ENCODE results near the gene MFRP.

- TF ChIP-seq POLR2A (IDR thresholded peaks at IDR 0.05), result no peak
- TF ChIP-seq, protein P1, sequence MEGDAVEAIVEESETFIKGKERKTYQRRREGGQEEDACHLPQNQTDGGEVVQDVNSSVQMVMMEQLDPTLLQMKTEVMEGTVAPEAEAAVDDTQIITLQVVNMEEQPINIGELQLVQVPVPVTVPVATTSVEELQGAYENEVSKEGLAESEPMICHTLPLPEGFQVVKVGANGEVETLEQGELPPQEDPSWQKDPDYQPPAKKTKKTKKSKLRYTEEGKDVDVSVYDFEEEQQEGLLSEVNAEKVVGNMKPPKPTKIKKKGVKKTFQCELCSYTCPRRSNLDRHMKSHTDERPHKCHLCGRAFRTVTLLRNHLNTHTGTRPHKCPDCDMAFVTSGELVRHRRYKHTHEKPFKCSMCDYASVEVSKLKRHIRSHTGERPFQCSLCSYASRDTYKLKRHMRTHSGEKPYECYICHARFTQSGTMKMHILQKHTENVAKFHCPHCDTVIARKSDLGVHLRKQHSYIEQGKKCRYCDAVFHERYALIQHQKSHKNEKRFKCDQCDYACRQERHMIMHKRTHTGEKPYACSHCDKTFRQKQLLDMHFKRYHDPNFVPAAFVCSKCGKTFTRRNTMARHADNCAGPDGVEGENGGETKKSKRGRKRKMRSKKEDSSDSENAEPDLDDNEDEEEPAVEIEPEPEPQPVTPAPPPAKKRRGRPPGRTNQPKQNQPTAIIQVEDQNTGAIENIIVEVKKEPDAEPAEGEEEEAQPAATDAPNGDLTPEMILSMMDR (IDR thresholded peaks at IDR 0.05), result peak in 5 of 6 experiments; percentile 14 to 53 (median 30)
Observed at GRCh38 chr11:119389611-119390254, 43.2 kb upstream of the MFRP start.

Measured in thyroid gland (tissue), 4 donors.